ENCODE data around the gene BBS7. TPM values are rescaled to one million over a fixed set of nuclear protein-coding genes. Genes with fewer than 3 reads are reported as not detected.

BBS7 gene
- total and polyA plus RNA-seq, 3 donors from 2014 or later = 16.7 to 23.4 (median 18.3) TPM

DNA sequence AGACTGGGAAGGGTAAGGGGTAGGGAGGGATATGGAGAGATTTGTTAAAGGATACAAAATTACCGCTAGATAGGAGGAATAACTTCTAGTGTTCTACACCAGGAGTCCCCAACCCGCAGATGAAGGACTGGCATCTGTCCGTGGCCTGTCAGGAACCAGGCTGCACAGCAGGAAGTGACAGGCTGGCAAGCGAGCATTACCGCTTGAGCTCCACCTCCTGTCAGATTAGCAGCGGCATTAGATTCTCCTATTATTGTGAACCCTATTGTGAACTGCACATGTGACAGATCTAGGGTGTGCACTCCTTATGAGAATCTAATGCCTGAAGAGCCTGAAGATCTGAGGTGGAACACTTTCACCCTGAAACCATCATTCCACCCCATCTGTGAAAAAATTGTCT lies 27.9 kb upstream of the BBS7 start:
- no peaks in the 10 kb centered on the region for H3K27me3 ChIP-seq
- DNase-seq = no peak
- WGBS, 2 donors = 51 to 58% methylated on average over 6 of the region's 6 CpGs
- intact Hi-C loops (cut with DNase I; ENCODE audit: low total_unique reads) = no loop called here
- H3K4me3 ChIP-seq = no peak overlapping the region
- H3K4me1 ChIP-seq = no peaks in the 10 kb centered on the region
- TF ChIP-seq POLR2A (IDR thresholded peaks at IDR 0.05) (no peak), CTCF (IDR thresholded peaks at IDR 0.05) (no peak)
- H3K27ac ChIP-seq = no peak overlapping the region
- no peaks in the 10 kb centered on the region for H3K36me3 ChIP-seq (ENCODE audit: low read depth, missing control alignments)
- no peaks in the 10 kb centered on the region for H3K9me3 ChIP-seq

DNA sequence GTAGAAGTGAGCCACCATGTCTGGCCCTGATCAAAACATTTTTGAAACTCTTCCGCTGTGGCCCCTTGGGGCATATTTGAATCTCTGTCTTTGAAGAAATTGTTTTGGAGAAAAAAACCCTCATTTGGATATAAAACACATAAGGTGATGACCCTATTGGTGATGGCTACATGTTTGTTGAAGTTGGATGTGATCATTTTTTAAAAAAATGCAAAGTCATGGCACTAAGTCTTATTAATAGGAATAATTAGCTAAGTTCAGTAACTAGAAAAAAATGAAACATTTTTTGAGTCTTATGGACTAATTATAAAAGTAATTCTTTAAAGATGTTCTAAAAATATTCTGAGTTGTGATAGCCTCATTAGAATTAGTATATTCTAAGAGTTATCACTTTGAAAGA lies 17.9 kb upstream of the BBS7 start:
- Histone ChIP-seq H3K27me3 (no peaks in the 10 kb centered on the region), H3K36me3 (ENCODE audit: low read depth, missing control alignments) (no peaks in the 10 kb centered on the region), H3K27ac (no peak overlapping the region), H3K4me1 (no peaks in the 10 kb centered on the region), H3K4me3 (no peak overlapping the region), H3K9me3 (no peaks in the 10 kb centered on the region)
- TF ChIP-seq POLR2A (IDR thresholded peaks at IDR 0.05) (no peak), CTCF (IDR thresholded peaks at IDR 0.05) (no peak)
- WGBS, 2 donors = 92 to 95% methylated on average over 1 of the region's 1 CpG
- intact Hi-C loops (cut with DNase I; ENCODE audit: low total_unique reads) = no loop called here
- no peak for DNase-seq

GRCh38 chr4:121885115-121885514 lies 14.8 kb upstream of the BBS7 start:
- TF ChIP-seq CTCF (IDR thresholded peaks at IDR 0.05) (no peak), POLR2A (IDR thresholded peaks at IDR 0.05) (no peak)
- intact Hi-C loops (cut with DNase I; ENCODE audit: low total_unique reads) = no loop called here
- Histone ChIP-seq H3K27me3 (no peaks in the 10 kb centered on the region), H3K36me3 (ENCODE audit: low read depth, missing control alignments) (no peaks in the 10 kb centered on the region), H3K27ac (no peak overlapping the region), H3K4me3 (no peak overlapping the region), H3K4me1 (no peaks in the 10 kb centered on the region), H3K9me3 (no peaks in the 10 kb centered on the region)
- no peak for DNase-seq
- WGBS, 2 donors = 94 to 100% methylated on average over 2 of the region's 2 CpGs

GRCh38 chr4:121881158-121881557 lies 10.9 kb upstream of the BBS7 start:
- WGBS, 2 donors = 74 to 86% methylated on average over 3 of the region's 3 CpGs
- DNase-seq = no peak
- intact Hi-C loops (cut with DNase I; ENCODE audit: low total_unique reads) = no loop called here
- H3K27ac ChIP-seq = no peak overlapping the region
- no peaks in the 10 kb centered on the region for H3K4me1 ChIP-seq
- H3K9me3 ChIP-seq = no peaks in the 10 kb centered on the region
- H3K27me3 ChIP-seq = no peaks in the 10 kb centered on the region
- no peak for TF ChIP-seq CTCF (IDR thresholded peaks at IDR 0.05)
- TF ChIP-seq POLR2A (IDR thresholded peaks at IDR 0.05) = no peak
- H3K36me3 ChIP-seq (ENCODE audit: low read depth, missing control alignments) = no peaks in the 10 kb centered on the region
- no peak overlapping the region for H3K4me3 ChIP-seq

DNA sequence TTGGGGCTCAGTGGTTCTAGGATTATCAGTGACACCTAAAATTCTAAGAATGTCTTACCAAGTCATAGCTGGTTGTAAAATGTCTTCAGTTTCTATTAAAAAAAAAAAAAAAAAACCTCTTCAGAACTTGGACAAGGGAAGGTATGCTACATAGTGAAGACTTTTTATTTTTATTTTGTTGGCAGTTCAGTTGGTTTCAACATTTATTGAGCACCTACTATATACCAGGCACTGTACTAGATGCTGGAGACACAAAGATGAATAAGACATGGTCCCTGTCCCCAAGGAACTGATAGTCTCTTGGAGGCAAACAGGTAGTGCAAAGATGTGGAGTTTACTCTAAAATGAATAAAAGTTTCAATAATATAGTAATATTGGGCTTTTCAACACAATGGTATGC lies 8.9 kb upstream of the BBS7 start:
- Histone ChIP-seq H3K36me3 (ENCODE audit: low read depth, missing control alignments) (no peaks in the 10 kb centered on the region), H3K4me1 (no peaks in the 10 kb centered on the region), H3K9me3 (no peaks in the 10 kb centered on the region), H3K27ac (no peak overlapping the region), H3K4me3 (no peak overlapping the region), H3K27me3 (no peaks in the 10 kb centered on the region)
- intact Hi-C loops (cut with DNase I; ENCODE audit: low total_unique reads) = no loop called here
- DNase-seq = no peak
- no peak for TF ChIP-seq CTCF (IDR thresholded peaks at IDR 0.05)
- no peak for TF ChIP-seq POLR2A (IDR thresholded peaks at IDR 0.05)

All from testis (tissue), 3 donors.